SIG-M5 (cell line): ENCODE results near the gene WDR45.
A peak's percentile ranks its signal among the peaks of the same experiment; 100 is the strongest.
"Not testable (repeated sequence)": the region's sequence is repeated elsewhere in the genome, so short reads cannot be mapped to it uniquely, and the experiment has no call there.

Source experiments
- DNase-seq: peaks from one replicate; lab custom pipeline; 2025; lab: John Stamatoyannopoulos, UW

WDR45 gene

DNA sequence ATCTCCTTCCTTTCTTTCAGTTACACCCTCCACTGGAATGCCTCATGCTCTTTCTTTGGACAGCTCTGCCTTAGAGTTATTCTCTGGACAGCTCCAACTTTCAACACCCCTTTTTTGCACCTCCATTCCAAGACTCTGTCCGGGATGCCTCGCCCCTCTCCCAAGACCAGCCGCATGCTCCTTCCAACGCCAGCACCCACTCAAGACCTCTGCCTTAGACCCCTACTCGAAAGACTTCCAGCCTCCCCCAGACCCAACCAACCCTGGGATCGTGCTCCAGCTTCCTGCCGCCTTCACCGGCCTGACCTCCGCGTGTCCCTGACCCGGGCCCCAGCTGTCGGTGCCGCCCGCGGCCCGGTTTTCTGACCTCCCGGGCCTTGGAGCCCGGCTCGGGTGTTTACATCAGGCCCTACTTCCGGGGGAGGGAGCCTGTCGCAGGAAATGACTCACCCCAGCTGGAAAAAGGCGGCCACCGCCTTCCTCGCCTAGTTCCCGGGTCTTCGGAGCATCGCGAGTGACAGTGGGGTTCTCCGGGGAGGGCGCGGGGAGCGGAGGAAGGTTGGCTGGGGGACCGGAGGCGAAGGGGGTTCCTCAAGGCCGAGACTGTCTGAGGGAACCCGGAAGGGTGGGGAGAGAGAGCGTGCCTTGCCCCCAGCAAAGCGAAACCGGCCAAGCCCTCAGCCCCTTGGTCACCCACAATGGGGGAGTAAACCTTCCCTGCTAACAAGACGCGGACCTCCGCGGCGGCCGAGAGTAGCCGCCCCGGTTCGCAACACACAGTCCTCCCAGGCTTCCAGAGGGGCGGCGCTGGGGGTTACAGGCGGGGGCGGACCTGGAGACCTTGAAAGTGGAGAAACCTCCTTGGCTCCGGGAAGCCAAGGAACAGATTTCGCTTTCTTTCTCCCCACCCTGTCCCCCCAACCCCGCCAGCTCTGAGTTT lies at the start of gene WDR45:
TSS of gene WDR45 (minus strand) at position 399 of the 940 bp plus-strand sequence. CDS start 1,792 bp downstream, outside the sequence.
- DNase-seq, result no peak

DNA sequence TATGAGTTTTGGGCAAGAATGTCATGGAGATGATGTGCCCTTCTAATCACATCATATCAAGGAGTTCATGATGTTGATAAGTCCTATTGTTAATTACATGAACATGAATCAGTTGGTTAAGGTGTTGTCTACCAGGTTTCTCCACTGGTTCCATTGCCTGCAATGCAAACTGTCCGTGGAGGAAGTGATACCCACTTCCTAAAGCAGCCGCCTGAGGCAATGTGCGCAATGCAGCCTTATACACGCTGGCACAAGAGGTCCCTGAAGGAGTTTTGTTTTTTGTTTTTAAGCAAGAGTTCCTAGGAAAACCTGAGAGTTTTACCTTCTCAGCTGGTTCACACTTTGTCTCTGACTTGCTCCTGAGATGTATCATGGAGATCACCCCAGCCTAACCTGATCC lies 49.7 kb upstream of the WDR45 start:
- no peak for DNase-seq

DNA sequence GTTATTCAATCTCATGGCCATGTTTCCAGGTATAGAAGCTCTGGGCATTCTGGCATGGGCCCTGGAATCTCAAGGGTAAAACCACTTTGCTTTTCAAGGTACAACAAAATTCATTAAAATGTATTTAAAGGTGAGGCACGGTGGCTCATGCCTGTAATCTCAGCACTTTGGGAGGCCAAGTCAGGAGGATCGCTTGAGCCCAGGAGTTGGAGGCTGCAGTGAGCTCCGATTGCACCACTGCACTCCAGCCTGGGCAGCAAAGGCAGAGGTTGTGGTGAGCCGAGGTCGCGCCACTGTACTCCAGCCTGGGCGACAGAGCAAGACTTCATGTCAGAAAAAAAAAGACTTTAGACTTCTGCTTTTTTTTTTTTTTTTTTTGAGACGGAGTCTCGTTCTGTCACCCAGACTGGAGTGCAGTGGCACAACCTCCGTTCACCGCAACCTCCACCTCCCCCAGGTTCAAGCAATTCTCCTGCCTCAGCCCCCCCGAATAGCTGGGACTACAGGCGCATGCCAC lies 48.1 kb upstream of the WDR45 start:
- not testable (repeated sequence) for DNase-seq

DNA sequence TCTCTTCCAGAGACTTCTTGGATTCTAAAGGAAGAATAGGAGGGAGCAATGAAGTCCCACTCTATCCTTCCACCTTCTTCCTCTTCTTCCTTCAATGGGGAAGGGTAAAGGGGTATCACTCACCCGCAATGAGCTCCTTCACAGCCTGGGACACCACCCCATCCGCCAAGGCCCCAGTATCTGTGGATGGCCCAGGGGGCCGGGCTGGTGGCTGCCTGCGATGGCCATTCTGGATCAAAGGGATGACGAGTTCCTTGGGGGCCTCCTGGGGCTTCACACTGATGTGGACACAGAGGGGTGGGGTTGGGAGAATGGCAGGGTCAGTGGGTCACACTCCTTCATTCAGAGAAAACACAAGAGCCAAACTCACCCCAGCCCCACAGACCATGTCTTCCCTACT lies 42.8 kb upstream of the WDR45 start:
- no peak for DNase-seq

DNA sequence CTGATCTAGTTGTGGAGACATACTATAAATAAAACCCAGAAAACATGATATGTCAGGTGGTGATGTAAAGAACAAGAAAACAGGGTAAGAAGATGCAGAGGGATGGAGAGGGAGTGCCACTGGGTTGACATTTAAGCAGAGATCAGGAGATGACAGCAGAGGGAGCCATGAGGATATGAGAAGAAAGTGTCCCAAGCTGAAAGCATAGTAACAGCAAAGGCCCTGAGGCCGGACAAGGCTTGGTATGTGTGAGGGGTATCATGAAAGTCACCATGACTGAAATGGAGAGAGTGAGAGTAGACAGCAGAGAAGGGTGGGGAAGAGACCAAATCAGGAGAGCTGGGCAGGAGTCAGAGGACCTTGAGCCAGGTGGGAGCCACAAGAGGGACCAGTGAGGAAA lies 40.4 kb upstream of the WDR45 start:
- no peak for DNase-seq

DNA sequence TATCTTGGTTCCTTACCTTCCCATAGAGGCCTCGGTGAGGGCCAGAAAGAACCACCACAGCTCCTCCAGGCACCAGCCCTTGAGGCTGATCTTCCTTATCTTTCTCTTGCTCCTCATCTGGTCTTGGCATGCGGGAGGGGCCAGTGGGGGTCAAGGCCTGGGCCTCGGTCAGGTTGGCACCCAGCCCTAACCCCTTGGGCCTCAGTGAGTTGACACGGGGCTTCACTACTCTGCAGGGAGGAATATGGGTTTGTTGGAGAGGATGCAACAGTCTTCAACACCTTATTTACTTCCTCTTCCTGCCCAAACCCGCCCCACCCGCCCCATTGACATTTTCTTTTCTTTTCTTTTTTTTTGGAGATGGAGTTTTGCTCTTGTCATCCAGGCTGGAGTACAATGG lies 37.9 kb upstream of the WDR45 start:
- DNase-seq, result no peak

DNA sequence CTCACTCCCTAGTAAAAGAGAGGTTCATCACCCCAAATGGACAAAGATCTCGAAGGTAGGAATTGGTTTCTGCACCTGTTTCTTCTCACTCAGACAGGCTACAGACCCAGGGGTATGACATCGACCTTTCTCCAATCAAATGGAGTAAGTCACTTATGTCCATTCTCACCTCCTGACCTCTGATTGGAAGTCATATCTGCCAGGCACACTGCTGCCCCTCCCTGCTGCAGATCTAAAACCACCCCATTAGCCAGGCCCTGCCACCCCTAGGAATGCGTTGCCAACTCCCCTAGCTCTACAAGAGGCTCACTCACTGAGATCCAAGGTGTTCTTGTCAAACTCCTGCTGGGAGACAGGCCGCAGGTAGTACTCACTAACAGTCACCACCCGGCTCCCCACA lies 37.0 kb upstream of the WDR45 start:
- no peak for DNase-seq

DNA sequence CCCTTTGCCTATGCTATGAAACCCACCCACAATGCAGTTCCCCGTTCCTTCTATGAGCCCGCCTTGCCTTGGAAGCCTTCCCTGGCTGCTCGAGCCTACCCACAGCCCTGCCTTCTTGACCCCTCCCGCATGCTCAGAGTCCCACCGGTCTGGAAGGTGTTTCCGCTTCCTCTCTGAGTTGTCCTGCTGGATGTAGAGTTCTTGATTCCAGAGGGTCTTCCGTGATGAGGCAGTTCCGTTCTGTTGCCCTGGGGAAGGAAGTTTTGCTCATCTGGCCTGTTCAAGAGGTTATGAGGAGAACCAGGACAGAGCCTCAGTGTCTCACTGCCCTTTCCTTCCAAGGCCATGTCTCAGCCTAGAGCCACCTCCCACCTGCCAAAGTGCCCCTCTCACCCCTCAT lies 36.4 kb upstream of the WDR45 start:
- no peak for DNase-seq

DNA sequence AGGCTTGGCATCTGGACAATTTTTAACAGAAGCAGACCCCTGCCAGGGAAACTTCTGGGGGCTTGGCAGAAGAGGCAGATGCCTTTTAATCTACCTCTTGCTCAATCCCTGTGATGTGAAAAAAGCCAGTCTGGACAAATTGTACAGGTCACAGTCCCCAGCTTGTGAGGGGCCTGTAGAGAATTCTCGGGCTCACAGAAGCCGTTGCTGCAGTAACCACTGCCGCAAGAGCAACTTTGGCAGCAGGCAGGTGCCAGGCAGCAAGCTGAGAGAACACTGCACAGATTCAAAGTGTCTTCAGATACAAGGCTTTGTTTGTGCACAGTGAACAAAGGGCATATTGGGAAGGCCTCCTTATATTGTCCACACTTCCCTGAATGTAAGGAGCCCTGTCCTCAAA lies 32.1 kb upstream of the WDR45 start:
- DNase-seq, result no peak

DNA sequence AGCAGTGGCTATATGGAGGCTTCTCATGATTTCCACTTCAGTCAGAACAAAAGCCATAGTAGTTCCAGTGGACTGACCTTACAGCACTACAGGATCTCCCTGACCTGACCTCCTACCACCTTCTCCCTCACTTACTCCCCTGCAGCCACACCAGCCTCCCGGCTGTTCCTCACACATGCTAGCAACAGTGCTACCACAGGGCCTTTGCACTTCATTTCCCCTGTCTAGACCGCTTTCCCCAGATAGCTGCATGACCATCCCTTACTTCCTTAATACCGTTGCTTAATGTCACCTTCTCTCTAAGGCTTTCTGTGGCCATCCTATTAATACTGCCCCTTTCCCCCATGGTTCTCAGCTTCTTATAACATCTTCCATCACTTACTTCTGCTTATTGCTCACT lies 30.7 kb upstream of the WDR45 start:
- no peak for DNase-seq

DNA sequence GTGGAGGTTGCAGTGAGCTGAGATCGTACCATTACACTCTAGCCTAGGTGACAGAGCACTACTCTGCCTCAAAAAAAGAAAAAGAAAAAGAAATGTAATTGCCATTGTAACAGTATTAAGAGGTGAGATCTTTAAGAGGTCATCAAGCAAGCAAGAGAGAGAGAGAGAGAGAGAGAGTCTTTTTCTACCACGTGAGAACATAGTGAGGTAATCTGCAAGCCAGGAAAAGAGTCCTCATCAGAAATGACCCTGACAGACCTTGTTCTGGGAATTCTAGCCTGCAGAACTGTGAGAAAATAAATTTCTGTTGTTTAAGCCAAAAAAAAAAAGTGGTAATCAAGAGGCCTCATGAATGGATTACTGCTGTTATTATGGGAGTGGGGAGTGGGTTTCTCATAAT lies 29.0 kb upstream of the WDR45 start:
- DNase-seq, result no peak

DNA sequence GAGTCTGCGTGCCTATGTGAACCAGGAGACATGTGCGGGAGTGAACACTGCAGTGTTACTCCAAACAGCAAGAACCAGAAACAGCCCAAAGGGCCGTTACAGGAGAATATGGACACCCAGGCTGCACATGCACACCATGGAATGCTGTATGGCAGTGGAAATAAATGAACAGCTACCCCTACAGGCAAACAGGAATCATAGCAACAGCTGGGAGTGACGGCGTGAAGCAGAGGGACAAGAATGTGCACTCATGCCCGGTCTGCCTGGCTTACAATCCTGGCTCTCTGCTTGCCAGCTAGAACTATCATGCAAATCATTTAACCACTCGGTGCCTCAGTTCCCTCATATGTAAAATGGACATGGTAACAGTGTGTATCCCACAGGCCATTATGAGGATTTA lies 27.2 kb upstream of the WDR45 start:
- no peak for DNase-seq

DNA sequence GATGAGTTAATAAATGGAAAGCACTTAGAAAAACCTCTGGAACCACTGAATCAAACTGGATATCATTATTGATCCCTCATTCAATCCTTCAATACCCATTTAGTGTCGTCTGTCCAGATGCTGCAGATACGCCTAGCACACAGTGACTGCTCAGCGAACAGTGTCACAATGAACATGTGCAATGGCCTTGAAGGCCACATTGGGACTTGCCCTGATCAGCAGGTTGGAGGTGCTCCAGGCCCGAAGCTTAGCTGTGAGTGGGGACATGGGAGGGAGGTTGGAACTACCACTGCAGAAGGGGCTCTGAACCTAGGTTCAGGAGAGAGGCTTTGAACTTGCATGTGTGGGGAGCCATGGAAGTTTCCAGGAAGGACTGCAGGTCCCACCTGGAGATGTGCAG lies 26.6 kb upstream of the WDR45 start:
- DNase-seq, result no peak

DNA sequence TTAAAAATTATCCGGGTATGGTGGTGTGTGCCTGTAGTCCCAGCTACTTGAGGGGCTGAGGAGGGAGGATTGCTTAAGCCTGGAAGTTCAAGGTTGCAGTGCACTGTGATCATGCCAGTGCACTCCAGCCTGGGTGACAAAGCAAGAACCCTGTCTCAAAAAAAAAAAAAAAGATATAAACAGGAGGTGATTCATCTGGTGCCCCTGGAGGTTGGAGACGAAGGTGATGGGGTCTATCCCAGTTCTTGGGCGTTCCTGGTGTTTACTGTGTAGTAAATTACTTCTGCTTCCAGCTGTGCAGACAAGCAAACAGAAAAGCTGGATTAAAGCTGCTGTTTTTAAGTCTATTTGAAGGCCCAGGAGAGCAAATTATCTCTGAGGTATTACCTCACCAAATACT lies 23.9 kb upstream of the WDR45 start:
- no peak for DNase-seq

DNA sequence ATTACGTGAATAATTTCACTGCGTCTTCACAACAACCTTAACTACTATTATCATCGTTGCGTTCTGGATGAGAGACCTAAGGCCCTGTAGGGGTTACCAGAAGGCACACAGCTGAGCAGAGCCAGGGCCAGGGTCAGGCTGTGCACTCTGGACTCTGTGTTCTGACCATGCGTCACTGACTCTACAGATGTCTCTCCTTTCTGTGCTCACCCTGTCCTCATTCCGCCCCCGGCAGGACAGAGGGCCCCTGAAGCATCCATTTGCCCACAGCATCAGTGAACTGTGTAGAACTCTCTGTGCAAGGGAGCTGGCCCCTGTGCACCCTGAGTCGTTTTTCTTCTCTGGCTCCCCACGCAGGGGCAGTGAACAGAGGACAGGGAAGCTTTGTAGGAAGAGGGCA lies 22.5 kb upstream of the WDR45 start:
- no peak for DNase-seq

DNA sequence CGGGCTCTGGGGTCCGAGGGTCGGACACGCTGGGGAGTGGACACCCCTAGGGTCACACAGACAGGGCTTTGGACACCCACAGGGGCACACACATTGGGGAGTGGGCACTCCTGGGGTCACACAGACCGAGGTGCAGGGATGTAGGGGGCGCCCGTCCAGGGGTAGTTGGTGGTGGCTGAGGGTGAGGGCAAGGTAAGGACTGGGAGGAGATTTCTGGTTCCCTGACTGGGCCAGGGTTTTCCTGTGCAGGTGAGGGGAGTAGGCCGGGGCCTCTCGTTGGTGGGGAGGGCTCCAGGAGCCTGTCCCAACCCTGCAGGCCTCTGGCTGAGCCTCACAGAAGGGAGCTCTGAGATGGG lies 21.9 kb upstream of the WDR45 start:
- DNase-seq, result no peak

DNA sequence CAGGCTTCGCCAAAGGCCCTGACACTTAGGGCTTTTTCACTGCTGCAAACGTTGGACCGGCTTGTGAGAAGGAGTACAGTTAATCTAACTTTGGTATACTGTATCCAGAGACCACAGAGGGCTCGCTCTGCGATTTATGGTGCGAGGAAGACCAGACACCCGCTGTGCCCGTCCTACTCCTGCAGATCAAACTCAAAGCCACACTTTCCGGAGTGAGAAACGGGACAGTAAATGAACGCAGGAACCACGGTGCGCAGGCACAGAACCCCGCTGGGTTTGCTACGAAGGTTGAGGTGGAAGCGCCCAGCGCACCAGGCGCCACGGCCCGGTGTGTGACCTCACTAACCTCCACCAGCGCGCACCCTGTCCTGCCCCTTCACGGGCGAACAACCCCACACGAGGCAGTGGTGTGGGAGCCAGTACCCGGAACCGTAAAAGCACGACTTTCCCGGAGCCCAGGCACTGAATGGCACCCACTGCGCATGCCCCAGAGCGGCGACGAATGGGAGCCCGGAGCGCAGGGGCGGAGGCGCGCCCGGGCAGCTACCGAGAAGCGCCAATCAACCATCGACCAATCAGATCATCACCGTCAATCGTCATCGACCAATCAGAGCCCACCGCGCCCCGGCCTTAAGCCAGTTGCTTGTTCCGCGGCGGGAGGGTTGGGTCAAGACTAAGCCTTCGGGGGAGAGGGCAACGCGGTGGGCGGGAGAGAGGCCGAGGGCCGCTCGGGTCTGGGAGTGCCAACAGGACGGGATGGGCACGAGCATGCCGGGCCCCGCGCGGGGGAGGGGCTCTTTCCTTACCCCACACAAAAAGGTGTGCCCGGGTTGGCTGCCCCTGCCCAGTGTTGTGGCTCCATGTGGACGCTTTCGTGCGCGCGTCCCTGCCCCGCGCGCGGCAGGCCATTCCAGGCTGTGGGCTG lies 21.3 kb upstream of the WDR45 start:
- DNase-seq, result peak; percentile 57

DNA sequence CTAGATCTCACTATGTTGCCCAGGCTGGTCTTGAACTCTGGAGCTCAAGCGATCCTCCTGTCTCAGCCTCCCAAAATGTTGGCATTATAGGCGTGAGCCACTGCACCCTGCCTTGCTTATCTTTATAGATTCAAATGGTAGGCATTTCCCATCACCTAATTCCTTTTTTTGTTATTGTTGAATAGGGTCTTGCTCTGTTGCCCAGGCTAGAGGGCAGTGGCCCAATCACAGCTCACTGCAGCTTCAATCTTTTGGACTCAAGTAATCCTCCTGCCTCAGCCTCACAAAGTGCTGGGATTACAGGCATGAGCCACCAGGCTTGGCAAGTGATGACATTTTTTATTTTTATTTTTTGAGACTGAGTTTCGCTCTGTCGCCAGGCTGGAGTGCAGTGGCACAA lies 16.7 kb upstream of the WDR45 start:
- no peak for DNase-seq

DNA sequence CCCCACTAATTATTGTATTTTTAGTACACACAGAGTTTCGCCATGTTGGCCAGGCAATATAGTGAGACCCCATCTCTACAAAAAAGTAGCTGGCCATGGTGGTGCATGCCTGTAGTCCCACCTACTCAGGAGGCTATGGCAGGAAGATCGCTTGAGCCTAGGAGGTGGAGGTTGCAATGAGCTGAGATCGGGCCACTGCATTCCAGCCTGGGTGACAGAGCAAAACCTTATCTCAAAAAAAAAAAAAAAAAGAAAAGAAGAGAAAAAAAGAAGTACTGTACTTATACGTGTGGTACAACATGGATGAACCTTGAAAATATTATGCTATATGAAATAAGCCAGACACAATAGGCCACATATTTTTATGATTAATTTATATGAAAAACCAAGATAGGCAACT lies 9.9 kb upstream of the WDR45 start:
- DNase-seq, result no peak

DNA sequence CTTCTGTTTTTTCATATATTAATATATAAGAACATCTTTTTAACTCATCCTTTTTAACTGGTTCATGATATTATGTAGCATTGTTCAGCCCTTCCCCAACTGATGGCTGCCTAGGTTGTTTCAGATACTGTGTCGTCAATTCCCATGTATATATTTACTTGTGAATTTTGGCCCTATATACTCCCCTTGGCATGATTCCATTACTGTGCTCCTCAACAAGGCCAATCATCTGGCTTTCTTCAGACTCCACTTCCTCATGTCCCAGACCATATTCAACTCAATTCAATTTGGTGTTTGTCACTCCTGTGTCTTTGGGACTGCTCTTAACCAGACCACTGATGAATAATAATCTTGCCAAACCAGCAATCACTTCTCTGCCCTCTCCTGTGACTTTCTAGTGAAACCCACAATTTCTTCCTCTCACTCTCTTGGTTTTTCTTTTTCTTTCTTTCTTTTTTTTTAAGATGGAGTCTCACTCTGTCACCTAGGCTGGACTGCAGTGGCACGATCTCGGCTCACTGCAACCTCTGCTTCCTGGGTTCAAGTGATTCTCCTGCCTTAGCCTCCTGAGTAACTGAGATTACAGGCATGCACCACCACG lies 2.7 kb upstream of the WDR45 start:
- no peak for DNase-seq

DNA sequence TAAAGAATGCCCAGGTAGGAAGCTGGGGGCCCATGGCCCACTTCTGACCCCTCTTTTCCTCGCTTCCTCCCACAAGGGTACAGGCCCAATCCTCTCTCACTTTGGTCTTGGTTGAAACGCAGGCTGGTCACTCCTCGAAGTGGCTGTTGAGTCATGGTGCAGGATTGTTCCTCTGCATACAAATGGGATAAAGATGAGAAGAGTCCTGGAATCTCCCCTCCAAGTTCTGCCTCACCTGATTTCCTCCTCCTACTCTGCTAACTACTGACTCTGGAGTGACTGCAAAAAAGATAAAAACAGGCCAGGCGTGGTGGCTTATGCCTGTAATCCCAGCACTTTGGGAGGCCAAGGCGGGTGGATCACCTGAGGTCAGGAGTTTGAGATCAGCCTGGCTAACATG lies 1.7 kb downstream of the WDR45 start:
- no peak for DNase-seq

DNA sequence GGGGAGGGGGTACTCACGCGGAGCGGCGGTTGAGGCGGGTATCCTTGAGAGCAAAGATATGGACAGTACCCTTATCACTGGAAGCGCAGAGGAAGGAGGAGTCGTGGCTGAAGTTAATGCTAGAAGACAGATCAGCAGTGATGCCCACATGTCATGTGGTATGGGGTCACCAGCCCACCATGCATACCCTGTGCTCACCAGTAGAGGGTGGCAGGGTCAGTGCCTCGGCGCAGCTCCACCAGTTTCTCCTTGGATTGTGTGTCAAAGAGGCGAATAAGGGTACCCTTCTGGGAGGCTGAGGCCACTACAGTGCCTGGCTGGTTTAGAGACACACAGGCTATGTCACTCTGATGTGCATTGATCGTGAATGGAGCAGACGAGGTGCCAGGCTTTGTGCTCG lies 4.3 kb downstream of the WDR45 start:
- no peak for DNase-seq
